Kidney capillary endothelial cell (primary cell): ENCODE results near the gene MAP2.
A peak's percentile ranks its signal among the peaks of the same experiment; 100 is the strongest.

Source experiments
- DNase-seq: peaks from one replicate; pipeline ENCODE4 v3.0.0-alpha.2; 2018; ENCODE audit warnings: low spot score

MAP2 gene

DNA sequence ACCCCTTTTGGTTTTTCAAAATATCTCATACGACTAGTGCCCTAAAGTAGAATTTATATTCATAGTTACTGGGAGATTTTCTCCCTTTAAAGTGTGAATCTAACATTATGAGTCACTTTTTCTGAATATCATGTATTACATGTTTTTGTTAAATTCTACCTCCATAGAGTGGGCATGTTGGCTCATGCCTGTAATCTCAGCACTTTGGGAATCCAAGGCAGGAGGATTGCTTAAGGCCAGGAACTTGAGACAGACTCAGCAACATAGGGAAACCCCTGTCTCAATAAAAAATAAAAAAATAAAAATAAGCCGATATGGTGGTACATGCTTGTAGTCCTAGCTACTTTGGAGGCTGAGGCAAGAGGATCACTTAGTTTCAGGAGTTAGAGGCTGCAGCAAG is 302.5 kb downstream of the MAP2 start:
- no peak for DNase-seq

DNA sequence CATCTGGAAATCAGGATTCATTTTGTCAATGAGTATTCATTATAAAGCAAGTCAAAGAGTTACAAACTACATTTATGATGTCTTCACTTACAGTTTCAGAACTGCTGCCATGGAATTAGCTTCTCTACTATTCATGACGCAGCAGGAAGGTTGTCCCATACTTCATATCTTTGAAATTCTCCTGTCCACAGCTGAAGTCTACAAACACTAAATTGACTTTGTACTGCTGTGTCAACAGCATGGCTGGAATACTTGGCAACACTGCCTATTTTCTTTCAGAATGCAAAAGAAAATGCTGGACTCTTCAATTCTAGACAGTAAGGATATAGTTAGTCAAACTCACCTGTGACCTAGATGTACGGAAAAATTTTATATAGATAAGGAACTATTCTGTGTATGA is 303.2 kb downstream of the MAP2 start:
- DNase-seq: no peak

DNA sequence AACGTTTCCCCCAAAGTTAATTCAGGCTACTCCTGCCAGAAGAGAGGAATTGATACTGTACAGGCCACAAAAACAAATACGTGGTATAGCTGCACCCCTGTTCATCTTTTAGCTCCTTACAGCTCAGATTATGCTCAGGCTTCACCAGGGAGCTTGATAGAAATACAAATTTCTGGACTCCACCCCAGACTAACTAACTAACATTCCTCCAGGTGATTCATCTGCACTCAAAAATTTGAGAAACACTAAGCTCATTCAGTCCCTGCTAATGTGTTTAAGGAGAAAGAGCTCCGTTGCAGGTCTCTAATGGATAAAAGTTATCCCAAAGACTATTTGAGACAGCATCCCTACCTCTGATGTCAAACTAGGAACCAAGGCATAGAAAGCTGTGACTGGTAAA is 311.0 kb downstream of the MAP2 start:
- DNase-seq: no peak

DNA sequence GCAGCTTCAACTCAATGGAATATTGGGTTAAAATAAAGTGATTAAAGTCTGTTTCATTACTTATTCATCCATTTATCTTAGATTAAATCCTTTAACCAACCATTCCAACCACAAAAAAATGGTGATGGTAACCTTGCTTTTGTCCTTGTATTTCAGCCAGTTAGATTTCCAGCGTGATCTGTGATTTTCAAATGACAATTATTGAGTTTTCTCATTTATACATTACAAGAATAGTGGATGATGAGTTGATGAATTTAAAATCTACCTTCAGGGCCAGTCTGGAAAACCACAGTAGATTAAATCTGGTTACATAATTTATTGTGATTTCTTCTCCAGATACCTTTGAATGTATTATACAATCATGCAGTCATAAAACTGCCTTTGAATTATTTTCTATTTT is 318.1 kb downstream of the MAP2 start:
- no peak for DNase-seq

DNA sequence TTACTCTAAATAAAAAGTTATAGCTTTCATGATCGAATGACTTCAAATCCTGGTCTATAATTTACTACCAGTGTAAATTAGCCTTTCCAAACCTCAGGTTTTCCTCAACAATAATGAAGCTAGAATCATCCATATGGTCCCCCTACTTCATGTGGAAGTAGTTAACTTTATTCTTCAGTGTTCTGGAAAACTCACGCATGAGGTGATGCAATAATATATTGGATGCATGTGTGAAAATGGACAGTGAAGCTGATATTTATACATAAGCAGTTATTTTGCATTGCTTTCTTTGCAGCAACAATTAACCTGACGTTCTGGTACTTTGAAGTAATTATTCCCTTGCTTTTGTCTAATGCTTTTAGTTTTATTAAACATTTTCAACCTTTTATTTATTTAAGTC is 329.2 kb downstream of the MAP2 start:
- no peak for DNase-seq

DNA sequence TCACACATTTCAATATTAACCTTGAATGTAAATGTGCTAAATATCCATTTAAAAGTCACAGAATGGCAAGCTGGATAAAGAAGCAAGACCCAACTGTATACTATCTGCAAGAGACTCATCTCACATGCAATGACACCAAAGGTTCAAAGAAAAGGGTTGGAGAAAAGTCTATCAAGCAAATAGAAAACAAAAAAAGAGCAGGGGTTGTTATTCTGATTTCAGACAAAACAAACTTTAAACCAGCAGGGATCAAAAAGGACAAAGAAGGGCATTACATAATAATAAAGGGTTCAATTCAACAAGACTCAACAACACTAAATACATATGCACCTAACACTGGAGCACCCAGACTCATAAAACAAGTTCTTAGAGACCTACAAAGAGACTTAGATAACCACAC is 333.3 kb downstream of the MAP2 start:
- DNase-seq: no peak

DNA sequence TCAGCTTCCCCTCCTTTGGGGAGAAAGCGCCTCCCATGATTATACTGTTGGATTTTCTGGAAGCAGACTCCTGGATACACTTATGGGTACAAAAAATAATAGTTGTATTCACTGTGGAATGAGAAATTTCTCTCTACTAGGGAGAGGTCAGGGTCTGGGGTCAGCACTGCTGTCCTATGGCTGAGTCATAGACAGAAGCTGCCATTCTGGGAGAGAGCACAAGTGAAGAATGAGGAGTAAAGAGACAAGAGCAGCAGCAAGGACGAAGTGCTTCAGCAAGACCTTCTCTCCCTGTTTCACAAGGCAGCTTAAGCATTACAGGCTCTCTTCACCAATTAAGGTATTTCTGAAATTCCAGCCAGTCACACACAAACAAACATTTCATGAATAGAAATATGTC is 337.7 kb downstream of the MAP2 start:
- DNase-seq: no peak

DNA sequence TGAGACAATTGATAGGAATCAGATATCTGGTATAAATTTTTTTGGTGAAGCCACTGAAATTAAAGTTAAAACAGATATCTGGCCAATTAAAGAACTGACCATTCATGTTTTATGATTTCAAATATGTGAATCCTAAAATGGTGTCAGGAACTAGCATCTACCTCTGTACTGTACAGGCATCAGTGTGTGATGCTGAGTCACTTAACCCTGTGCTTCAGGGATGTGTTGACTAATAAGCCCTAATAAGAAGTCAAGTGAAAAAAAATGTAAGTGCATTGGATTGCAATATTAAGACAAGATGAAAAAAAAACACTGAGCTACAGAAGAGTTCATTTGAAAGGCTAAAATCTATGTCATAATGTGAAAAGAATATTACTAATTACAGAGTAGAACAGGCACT is 338.7 kb downstream of the MAP2 start:
- DNase-seq: no peak

DNA sequence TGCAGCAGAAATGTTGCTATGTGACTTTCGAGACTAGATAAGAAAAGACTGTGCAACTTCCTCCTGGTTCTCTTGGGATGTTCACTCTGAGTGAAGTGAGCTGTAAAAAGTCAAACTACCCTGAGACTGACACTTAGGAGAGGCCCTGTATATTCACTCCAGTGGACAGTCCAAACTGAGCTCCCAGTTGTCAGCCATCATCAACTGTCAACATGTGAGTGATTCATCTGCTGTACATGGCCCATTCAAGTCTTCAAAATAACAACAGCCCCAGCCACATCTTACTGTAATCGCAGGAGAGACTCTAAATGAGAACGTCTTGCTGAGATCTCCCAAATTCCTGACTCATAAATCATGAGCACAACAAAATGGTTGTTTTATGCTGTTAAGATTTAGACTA is 339.3 kb downstream of the MAP2 start:
- no peak for DNase-seq

DNA sequence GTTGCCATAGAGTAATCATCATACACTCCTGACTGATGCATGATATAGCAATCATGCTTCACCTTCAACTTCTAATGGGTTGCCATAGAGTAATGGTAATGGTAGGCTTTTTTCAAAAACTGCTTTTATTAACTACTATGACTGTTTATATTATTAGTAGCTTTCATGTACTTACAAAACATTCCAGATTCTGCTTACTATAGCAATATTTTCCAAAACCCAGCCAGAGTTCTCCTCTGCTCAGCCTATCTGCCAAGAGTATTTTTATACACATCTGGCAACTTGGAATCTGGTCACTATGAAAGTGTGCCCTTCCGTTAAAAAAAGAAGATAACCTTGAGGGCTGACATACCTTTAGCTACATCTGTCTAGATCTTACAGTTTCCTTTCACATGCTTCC is 342.8 kb downstream of the MAP2 start:
- DNase-seq: no peak

DNA sequence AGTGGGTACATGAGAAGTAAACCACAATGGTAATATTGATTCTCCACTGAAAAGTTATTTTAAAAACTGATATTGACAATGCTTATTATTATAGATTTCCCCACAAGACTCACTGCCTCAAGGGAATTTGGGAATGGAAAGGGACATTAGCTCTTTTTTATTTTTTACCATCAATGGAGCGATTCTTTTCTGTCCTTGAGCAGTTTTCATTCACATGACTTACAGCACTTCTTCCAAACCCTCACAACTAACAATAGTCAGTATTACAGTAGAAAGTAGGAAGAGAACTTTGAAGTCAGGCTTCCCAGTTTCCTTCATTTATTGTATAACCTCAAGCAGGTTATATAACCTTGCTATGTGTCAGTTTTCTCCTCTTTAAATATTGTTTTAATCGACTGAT is 343.5 kb downstream of the MAP2 start:
- DNase-seq: no peak

DNA sequence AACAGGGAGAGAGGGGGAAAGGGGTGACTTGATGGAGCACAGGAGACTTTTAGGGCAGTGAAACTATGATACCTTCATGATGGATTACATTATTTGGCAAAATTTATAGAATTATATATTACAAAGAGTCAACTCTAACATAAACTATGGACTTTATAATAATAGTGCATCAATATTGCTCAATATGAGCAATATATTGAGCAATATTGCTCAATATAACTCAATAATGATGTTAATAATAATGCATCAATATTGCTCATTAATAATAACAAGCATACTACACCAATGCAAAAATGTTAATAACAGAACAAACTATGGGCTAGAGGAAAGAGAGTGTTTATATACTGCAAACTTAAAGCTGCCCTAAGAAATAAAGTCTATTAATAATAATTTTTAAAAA is 344.7 kb downstream of the MAP2 start:
- DNase-seq: no peak

DNA sequence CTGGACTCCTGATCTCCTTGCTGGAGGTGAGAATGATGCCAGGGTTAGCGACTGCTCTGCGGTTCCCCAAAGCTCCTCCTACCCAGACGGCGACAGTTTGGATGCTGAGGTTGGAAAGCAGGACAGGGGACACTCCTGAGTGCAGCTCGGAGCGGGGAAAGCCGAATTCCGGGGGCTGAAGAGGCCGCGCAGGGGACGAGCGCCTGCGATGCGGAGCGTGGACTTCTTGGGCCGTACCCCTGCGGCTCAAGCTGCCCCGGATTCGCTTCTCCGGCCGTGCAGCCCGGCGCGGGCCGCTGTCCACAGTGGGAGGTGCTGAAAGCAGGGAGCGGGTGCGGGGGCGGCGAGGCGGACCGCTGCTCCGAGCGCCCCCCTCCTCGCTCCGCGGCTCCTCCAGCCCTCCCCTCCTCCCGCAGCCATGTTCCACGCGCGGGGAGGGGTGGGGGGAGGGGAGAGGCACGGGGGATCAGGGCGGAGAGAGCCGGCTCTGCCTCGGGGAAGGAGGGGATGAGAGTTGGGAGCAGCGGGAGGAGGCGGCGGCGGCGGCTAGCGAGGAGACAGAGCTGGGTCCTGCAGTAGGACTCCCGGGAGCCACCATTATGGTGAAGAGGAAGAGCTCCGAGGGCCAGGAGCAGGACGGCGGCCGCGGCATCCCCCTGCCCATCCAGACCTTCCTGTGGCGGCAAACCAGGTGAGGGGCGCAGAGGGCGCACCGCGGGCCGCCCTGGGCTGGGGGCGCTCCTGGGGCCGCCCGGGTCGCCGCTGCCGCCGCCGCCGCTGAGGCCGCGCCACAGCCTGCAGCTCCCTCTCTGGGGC is 347.8 kb downstream of the MAP2 start, which contains the start of gene UNC80:
TSS of gene UNC80 (plus strand) at position 359 of the 816 bp plus-strand sequence. CDS start at position 600, 241 bp downstream.
- DNase-seq: peak; percentile 53

DNA sequence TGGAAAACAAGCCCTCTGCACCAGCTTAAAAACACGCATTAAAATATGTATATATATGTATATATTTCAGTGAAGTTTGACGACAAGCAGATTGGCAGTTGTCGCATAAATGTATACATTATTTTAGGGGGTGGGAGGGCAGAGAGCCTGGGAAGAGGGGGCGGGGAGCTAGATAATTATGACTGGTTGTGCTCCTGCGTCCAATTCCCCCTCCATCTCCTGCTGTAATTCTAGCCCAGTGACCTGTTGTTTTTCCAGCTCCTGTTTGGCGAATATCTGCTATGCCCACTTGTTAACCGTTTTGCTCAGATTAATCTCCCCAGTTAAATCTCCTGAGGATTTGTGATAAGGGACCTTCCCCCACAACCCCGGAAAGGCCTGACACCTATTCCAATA is 348.4 kb downstream of the MAP2 start:
- no peak for DNase-seq

DNA sequence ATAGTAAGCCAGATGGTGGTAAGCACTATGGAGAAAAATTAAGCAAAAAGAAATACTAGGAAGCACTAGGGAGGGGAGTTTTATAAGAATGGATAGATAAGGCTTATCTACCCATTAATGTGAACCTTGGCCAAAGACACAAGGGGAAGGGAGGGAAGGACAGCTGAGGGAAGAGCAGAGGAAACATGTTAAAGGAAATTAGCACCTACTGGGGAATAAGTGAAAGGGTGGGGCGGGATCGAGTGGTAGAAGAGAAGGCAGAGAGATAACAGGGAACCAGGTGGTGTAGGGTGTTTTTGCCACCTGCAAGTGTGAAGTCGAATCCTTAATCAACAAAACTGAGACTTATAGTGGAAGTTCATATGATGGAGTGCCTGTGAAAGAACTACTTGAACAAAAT is 349.5 kb downstream of the MAP2 start:
- no peak for DNase-seq
